GM19043 (cell line): ENCODE results near the gene MINDY4.

Source experiments
- ATAC-seq: cut with Tn5 transposase; IDR thresholded peaks from one replicate; pipeline ENCODE4 v1.9.1; 2021; ENCODE audit warnings: low read depth; ENCODE audit not compliant: unreplicated experiment

The MINDY4 gene

GRCh38 chr7:30771174-30771879, at the start of gene MINDY4:
Gene MINDY4, plus strand, starts transcription at chr7:30771417. Its CDS starts 77 bp downstream, at chr7:30771494.
- peak; percentile 73 for ATAC-seq

GRCh38 chr7:30722187-30722586, 49.0 kb upstream of the MINDY4 start:
- ATAC-seq, result no peak

GRCh38 chr7:30722671-30723070, 48.5 kb upstream of the MINDY4 start:
- no peak for ATAC-seq

GRCh38 chr7:30723776-30724175, 47.4 kb upstream of the MINDY4 start:
- no peak for ATAC-seq

GRCh38 chr7:30726296-30727006, 44.8 kb upstream of the MINDY4 start:
- ATAC-seq, result no peak

- ATAC-seq, result peak; percentile 59
Measured at GRCh38 chr7:30727061-30727945, 43.9 kb upstream of the MINDY4 start.

- no peak for ATAC-seq
Measured at GRCh38 chr7:30728591-30729100, 42.6 kb upstream of the MINDY4 start.

GRCh38 chr7:30729642-30730041, 41.6 kb upstream of the MINDY4 start:
- no peak for ATAC-seq

- ATAC-seq, result no peak
Measured at GRCh38 chr7:30730097-30730496, 41.1 kb upstream of the MINDY4 start.

GRCh38 chr7:30730996-30731395, 40.2 kb upstream of the MINDY4 start:
- no peak for ATAC-seq

GRCh38 chr7:30731581-30731980, 39.6 kb upstream of the MINDY4 start:
- ATAC-seq, result no peak

- no peak for ATAC-seq
Measured at GRCh38 chr7:30732606-30733005, 38.6 kb upstream of the MINDY4 start.

- ATAC-seq, result no peak
Measured at GRCh38 chr7:30733216-30733615, 38.0 kb upstream of the MINDY4 start.

GRCh38 chr7:30733691-30734090, 37.5 kb upstream of the MINDY4 start:
- ATAC-seq, result no peak

GRCh38 chr7:30734497-30734896, 36.7 kb upstream of the MINDY4 start:
- no peak for ATAC-seq

- no peak for ATAC-seq
Measured at GRCh38 chr7:30735631-30736030, 35.6 kb upstream of the MINDY4 start.

- ATAC-seq, result no peak
Measured at GRCh38 chr7:30736291-30736690, 34.9 kb upstream of the MINDY4 start.

- no peak for ATAC-seq
Measured at GRCh38 chr7:30738026-30738915, 32.9 kb upstream of the MINDY4 start.

- no peak for ATAC-seq
Measured at GRCh38 chr7:30739691-30740090, 31.5 kb upstream of the MINDY4 start.
